HCT116 (cell line): ENCODE measurements around the gene FNDC3A. TPM values are rescaled to one million over a fixed set of nuclear protein-coding genes. Genes with fewer than 3 reads are reported as not detected.

Experiments used
- ATAC-seq: fragments of 200-7000 bp; cut with Tn5 transposase; 2 replicates; pipeline ENCODE4 v1.9.1; 2020; ENCODE audit warnings: mild to moderate bottlenecking, moderate library complexity
- BruUV-seq: library from RNA; stranded (reverse); fragments of 400-500 nt; replicated peaks from 2 replicates; lab custom pipeline; 2021; lab: Mats Ljungman, UMichigan
- CTCF ChIA-PET: fragments of 300-600 bp; sonication (Branson Sonifier 250); formaldehyde crosslinking; loops from one replicate; lab custom pipeline; 2021; ENCODE audit warnings: antibody characterized with exemption; lab: Charles Lee
- POLR2A ChIA-PET: fragments of 300-600, 350-600 bp; sonication (Branson Sonifier 250); formaldehyde crosslinking; loops from one replicate; lab custom pipeline; 2021; ENCODE audit warnings: antibody characterized with exemption; lab: Charles Lee
- RAD21 ChIA-PET, 2 experiments: fragments of 300-600 bp; sonication (Branson Sonifier 250); formaldehyde crosslinking; loops; one replicate each; lab custom pipeline; 2023; ENCODE audit warnings: low total read pairs in 2 of 2; ENCODE audit not compliant: uncharacterized antibody in 2 of 2, unreplicated experiment in 2 of 2, low non-redundant PET in 1 of 2; lab: Charles Lee
- DNase-seq: peaks from one replicate; pipeline ENCODE4 v3.0.0-alpha.2; 2010; ENCODE audit warnings: low read depth, low spot score
- H2AFZ ChIP-seq: fragments of 200-600 bp; shearing (Covaris generic), sonication (generic); 2 replicates; pipeline ENCODE4 v1.6.1; 2017; ENCODE audit warnings: low read depth, mixed run types, mixed read lengths, antibody characterized with exemption, low read length; ENCODE audit not compliant: poor library complexity, severe bottlenecking
- H3K27ac ChIP-seq: 2 replicates; pipeline ENCODE4 v1.5.1; 2012; ENCODE audit warnings: low read depth, low read length
- H3K27me3 ChIP-seq: fragments of 200-600 bp; sonication (generic); 2 replicates; pipeline ENCODE4 v1.6.1; 2016; ENCODE audit warnings: mixed run types, low read length, mixed read lengths; ENCODE audit not compliant: insufficient read depth
- H3K36me3 ChIP-seq, 2 experiments: fragments of 200-500 bp in 1 of 2; fragments of 200-600 bp in 1 of 2; sonication (Bioruptor generic) in 1 of 2; sonication (generic) in 1 of 2; 2 replicates each; pipeline versions ENCODE4 v1.5.1 to v1.6.1; 2014 to 2016; ENCODE audit warnings: low read length in 2 of 2, inconsistent platforms in 1 of 2, mixed read lengths in 1 of 2, mixed run types in 1 of 2; ENCODE audit not compliant: insufficient read depth in 2 of 2, control insufficient read depth in 1 of 2
- H3K4me1 ChIP-seq, 2 experiments: fragments of 200-600 bp in 1 of 2; sonication (generic) in 1 of 2; 2 replicates each; pipeline versions ENCODE4 v1.5.1 to v1.6.1; 2012 to 2017; ENCODE audit warnings: low read length in 2 of 2, inconsistent platforms in 1 of 2, mild to moderate bottlenecking in 1 of 2, mixed read lengths in 1 of 2, mixed run types in 1 of 2, moderate library complexity in 1 of 2; ENCODE audit not compliant: insufficient read depth in 2 of 2, control insufficient read depth in 1 of 2
- H3K4me2 ChIP-seq: fragments of 200-600 bp; sonication (generic); 2 replicates; pipeline ENCODE4 v1.6.1; 2017; ENCODE audit warnings: mixed run types, low read length, mixed read lengths
- H3K4me3 ChIP-seq, 2 experiments: fragments of 200-600 bp in 1 of 2; sonication (generic) in 1 of 2; replicated peaks in 1 of 2; 2 replicates each; pipeline ENCODE4 v1.5.1; 2011 to 2016; ENCODE audit warnings: low read length in 2 of 2, control low read depth in 1 of 2, low read depth in 1 of 2, mild to moderate bottlenecking in 1 of 2, mixed read lengths in 1 of 2, mixed run types in 1 of 2
- H3K79me2 ChIP-seq: fragments of 200-600 bp; sonication (generic); 2 replicates; pipeline ENCODE4 v1.6.1; 2017; ENCODE audit warnings: mild to moderate bottlenecking, mixed run types, low read length, moderate library complexity, mixed read lengths; ENCODE audit not compliant: insufficient read depth
- H3K9ac ChIP-seq: fragments of 200-600 bp; sonication (generic); 2 replicates; pipeline ENCODE4 v1.6.1; 2016; ENCODE audit warnings: low read length, mixed read lengths
- H3K9me2 ChIP-seq: fragments of 200-600 bp; sonication (generic), shearing (Covaris generic); 2 replicates; pipeline ENCODE4 v1.6.1; 2017; ENCODE audit warnings: mixed run types, mild to moderate bottlenecking, moderate library complexity; ENCODE audit not compliant: insufficient read depth
- H3K9me3 ChIP-seq, 2 experiments: fragments of 200-500 bp in 1 of 2; fragments of 200-600 bp in 1 of 2; sonication (Bioruptor generic) in 1 of 2; sonication (generic) in 1 of 2; 2 replicates each; pipeline ENCODE4 v1.6.1; 2014 to 2017; ENCODE audit warnings: low read length in 2 of 2, mixed read lengths in 2 of 2, inconsistent platforms in 1 of 2, low read depth in 1 of 2, mild to moderate bottlenecking in 1 of 2, mixed run types in 1 of 2, moderate library complexity in 1 of 2; ENCODE audit not compliant: control insufficient read depth in 1 of 2, insufficient read depth in 1 of 2
- H4K20me1 ChIP-seq: fragments of 200-600 bp; sonication (generic), shearing (Covaris generic); 2 replicates; pipeline ENCODE4 v1.6.1; 2017; ENCODE audit warnings: mixed run types, mild to moderate bottlenecking, moderate library complexity; ENCODE audit not compliant: insufficient read depth
- CBX3 ChIP-seq: IDR thresholded peaks from 2 replicates; pipeline ENCODE4 v1.6.1; 2012; ENCODE audit warnings: low read depth
- CEBPB ChIP-seq: IDR thresholded peaks from 2 replicates; pipeline ENCODE4 v1.6.1; 2012; ENCODE audit warnings: low read depth
- EGR1 ChIP-seq: IDR thresholded peaks from 2 replicates; pipeline ENCODE4 v1.6.1; 2012; ENCODE audit warnings: low read depth
- POLR2A ChIP-seq: IDR thresholded peaks from 2 replicates; pipeline ENCODE4 v1.7.0; 2011; ENCODE audit warnings: borderline replicate concordance; ENCODE audit not compliant: insufficient read depth, insufficient read length; ENCODE audit errors: extremely low read depth
- SIN3A ChIP-seq: IDR thresholded peaks from 2 replicates; pipeline ENCODE4 v1.6.1; 2012; ENCODE audit warnings: low read depth
- SP1 ChIP-seq: IDR thresholded peaks from 2 replicates; pipeline ENCODE4 v1.6.1; 2012; ENCODE audit warnings: low read depth
- intact Hi-C: fragments of 100-400 bp; cut with micrococcal nuclease; formaldehyde crosslinking; loops from 2 replicates; pipeline ENCODE4 v1.10.0; 2022
- total RNA-seq: library from RNA; stranded (reverse); gene quantifications from one replicate; pipeline ENCODE4 v1.2.1, GENCODE V29; 2021; ENCODE audit not compliant: unreplicated experiment
- TF ChIP-seq, protein P1 (sequence below): IDR thresholded peaks from 2 replicates; pipeline ENCODE4 v1.6.1; 2012
- TF ChIP-seq, protein P2 (sequence below): IDR thresholded peaks from 2 replicates; pipeline ENCODE4 v1.6.1; 2011; ENCODE audit warnings: mild to moderate bottlenecking, low read length, moderate library complexity; ENCODE audit not compliant: insufficient replicate concordance; ENCODE audit errors: extremely low read depth
- TF ChIP-seq, protein P3 (sequence below): IDR thresholded peaks from 2 replicates; pipeline ENCODE4 v1.6.1; 2012; ENCODE audit warnings: low read depth

The FNDC3A gene
- total RNA-seq, 1 experiment from 2014 or later, result 30.5 TPM

DNA sequence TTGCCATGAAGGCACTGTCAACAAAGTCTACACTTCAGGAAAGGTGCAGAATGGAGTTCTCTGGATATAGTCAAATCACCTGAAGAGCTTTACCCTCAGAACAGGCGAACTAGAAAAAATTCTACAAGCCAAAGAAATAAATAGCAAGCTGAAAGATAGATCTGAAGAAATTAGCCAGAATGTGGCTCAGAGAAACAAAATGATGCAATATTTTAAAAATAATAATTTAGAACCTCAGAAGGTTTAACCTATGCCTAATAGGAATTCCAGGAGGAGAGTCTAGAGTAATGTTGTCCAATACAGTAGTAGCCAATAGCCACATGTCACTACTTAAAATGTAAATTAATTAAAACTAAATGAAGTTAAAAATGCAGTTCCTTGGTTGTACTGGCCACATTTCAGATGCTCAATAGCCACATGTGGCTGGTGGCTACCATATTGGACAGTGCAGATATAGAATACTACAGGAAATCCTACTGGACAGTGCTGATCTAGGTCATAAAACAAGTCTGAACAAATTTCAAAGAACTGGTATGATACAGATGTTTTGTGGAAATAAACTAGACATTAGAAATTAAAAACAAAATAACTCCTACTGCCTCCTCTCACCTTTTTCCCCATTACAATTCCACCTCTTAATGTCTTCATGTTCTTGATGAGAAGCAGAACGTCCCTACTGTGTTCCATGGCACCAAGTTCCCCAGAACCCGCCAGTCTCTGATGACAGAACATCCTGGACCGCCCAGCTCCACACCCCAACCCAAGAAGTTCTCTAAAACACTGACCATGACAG lies 271.3 kb downstream of the FNDC3A start:
- Histone ChIP-seq H2AFZ (peak overlapping the region; percentile 63), H3K9me3 (no peaks in the 10 kb centered on the region), H3K4me3 (peak overlapping the region; percentile 85 to 97), H3K27me3 (peaks cover 9% of the 10 kb centered on the region; the same call in 1 of the 2 replicates), H3K36me3 (no peaks in the 10 kb centered on the region), H3K9me2 (peaks cover 8% of the 10 kb centered on the region; the same call in 1 of the 2 replicates), H3K79me2 (peaks cover 9% of the 10 kb centered on the region), H3K4me1 (peaks cover 4 to 15% of the 10 kb centered on the region in 2 experiments; a peak in 3 of 4 replicates), H3K27ac (peak overlapping the region; percentile 6; the same call in 1 of the 2 replicates), H3K9ac (peak overlapping the region; percentile 82), H4K20me1 (no peaks in the 10 kb centered on the region), H3K4me2 (peak overlapping the region; percentile 91)
- ChIA-PET CTCF (interaction anchor here (1.5 to 2.6 kb wide), 3 partner anchors 32 to 148 kb away, joined by 3 to 13 read pairs (median 4); no protein-coding TSS in a partner anchor), POLR2A (interaction anchor here (0.8 to 1.6 kb wide), 3 partner anchors 9 to 361 kb away, joined by 3 to 4 read pairs (median 3); no protein-coding TSS in a partner anchor), RAD21 (no interaction called here)
- BruUV-seq, result TSS peak; percentile 86
- ATAC-seq (peak; percentile 58), DNase-seq (no peak)
- TF ChIP-seq, protein P1, sequence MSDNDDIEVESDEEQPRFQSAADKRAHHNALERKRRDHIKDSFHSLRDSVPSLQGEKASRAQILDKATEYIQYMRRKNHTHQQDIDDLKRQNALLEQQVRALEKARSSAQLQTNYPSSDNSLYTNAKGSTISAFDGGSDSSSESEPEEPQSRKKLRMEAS, result peak; percentile 40; the same call in 1 of the 2 replicates
- no peak for TF ChIP-seq SIN3A
- intact Hi-C loops, result no loop called here

DNA sequence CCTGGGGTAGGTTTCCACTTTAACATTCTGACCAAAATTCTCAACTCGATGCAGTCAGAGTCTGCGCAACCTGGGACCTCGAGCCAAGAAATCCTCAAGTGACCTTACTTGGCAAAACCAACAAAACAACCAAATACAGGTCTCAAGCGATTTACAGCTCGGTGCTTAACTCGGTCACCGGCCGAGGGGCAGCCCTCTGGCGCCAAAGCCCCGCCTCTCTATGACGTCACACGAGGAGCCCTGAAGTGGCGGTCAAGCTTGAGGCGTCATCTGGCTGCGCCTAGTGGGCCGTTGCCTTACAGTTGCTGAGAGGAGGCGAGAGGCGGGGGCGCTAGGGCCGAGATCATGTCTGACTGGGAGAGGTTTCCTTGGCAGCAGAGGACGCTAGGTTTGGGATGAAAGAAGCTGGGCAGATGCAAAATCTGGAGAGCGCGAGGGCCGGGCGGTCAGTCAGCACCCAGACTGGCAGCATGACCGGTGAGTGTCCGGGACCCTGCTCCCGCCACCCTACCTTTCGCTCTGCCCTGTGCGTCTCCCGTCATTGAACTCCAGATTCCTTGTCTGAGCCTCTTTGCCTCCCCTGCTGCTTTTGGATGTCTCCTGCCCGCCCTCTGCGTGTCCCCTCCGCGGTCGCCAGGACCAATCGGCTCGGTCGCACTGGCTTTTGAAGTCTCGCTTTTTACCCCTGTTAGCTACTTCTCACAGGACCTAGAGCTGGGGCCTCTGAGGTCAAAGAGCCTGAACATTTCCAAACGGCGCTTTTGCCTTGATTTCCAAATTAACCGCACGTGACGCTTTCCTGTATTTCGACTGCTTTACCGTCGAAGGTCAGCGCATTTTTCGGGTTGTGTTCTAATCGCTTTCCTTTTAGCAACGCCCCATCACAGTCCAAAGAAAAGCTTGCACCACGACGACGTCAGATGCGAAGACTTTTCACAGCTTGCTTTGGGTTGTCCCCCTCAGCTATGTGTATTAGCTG lies 272.2 kb downstream of the FNDC3A start, which contains the start of gene CDADC1:
CDADC1 (plus strand) TSS at position 283 of the 979 bp plus-strand sequence; CDS start at position 396, 113 bp downstream.
- Histone ChIP-seq H3K9ac (peak within 1 kb of the TSS; percentile 82), H3K27ac (peak within 1 kb of the TSS; percentile 57), H3K36me3 (no peaks in the 10 kb centered on the region), H3K27me3 (peaks cover 9% of the 10 kb centered on the region; the same call in 1 of the 2 replicates), H2AFZ (peak within 1 kb of the TSS; percentile 63), H4K20me1 (no peaks in the 10 kb centered on the region), H3K9me2 (peaks cover 8% of the 10 kb centered on the region; the same call in 1 of the 2 replicates), H3K9me3 (no peaks in the 10 kb centered on the region), H3K4me2 (peak within 1 kb of the TSS; percentile 91), H3K4me3 (peak within 1 kb of the TSS; percentile 85 to 97), H3K4me1 (peaks cover 4 to 15% of the 10 kb centered on the region in 2 experiments; a peak in 3 of 4 replicates), H3K79me2 (peaks cover 16% of the 10 kb centered on the region)
- DNase-seq (peak; percentile 88), ATAC-seq (peak; percentile 94)
- CTCF ChIA-PET, result interaction anchor here (1.2 to 2.6 kb wide), 4 partner anchors 33 to 359 kb away, joined by 3 to 13 read pairs (median 5); no protein-coding TSS in a partner anchor
- RAD21 ChIA-PET, result no interaction called here
- TSS peak; percentile 55 for BruUV-seq
- intact Hi-C loops, result no loop called here
- POLR2A ChIA-PET, result interaction anchor here (0.8 to 1.6 kb wide), 3 partner anchors 10 to 360 kb away, joined by 3 to 4 read pairs (median 3); no protein-coding TSS in a partner anchor
- TF ChIP-seq CBX3 (peak; percentile 60), SP1 (peak; percentile 68), POLR2A (no peak), CEBPB (no peak), EGR1 (peak; percentile 56; the same call in 1 of the 2 replicates)
- TF ChIP-seq, protein P2, sequence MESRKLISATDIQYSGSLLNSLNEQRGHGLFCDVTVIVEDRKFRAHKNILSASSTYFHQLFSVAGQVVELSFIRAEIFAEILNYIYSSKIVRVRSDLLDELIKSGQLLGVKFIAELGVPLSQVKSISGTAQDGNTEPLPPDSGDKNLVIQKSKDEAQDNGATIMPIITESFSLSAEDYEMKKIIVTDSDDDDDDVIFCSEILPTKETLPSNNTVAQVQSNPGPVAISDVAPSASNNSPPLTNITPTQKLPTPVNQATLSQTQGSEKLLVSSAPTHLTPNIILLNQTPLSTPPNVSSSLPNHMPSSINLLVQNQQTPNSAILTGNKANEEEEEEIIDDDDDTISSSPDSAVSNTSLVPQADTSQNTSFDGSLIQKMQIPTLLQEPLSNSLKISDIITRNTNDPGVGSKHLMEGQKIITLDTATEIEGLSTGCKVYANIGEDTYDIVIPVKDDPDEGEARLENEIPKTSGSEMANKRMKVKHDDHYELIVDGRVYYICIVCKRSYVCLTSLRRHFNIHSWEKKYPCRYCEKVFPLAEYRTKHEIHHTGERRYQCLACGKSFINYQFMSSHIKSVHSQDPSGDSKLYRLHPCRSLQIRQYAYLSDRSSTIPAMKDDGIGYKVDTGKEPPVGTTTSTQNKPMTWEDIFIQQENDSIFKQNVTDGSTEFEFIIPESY, result no peak
- TF ChIP-seq, protein P3, sequence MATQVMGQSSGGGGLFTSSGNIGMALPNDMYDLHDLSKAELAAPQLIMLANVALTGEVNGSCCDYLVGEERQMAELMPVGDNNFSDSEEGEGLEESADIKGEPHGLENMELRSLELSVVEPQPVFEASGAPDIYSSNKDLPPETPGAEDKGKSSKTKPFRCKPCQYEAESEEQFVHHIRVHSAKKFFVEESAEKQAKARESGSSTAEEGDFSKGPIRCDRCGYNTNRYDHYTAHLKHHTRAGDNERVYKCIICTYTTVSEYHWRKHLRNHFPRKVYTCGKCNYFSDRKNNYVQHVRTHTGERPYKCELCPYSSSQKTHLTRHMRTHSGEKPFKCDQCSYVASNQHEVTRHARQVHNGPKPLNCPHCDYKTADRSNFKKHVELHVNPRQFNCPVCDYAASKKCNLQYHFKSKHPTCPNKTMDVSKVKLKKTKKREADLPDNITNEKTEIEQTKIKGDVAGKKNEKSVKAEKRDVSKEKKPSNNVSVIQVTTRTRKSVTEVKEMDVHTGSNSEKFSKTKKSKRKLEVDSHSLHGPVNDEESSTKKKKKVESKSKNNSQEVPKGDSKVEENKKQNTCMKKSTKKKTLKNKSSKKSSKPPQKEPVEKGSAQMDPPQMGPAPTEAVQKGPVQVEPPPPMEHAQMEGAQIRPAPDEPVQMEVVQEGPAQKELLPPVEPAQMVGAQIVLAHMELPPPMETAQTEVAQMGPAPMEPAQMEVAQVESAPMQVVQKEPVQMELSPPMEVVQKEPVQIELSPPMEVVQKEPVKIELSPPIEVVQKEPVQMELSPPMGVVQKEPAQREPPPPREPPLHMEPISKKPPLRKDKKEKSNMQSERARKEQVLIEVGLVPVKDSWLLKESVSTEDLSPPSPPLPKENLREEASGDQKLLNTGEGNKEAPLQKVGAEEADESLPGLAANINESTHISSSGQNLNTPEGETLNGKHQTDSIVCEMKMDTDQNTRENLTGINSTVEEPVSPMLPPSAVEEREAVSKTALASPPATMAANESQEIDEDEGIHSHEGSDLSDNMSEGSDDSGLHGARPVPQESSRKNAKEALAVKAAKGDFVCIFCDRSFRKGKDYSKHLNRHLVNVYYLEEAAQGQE, result no peak
